Mesenchymal stem cell (in vitro differentiated cells and primary cell): Measurements from ENCODE around the gene FKBP3.
"Not testable (repeated sequence)": the region's sequence is repeated elsewhere in the genome, so short reads cannot be mapped to it uniquely, and the experiment has no call there.

Experiments
- DNase-seq: peaks from one replicate; pipeline ENCODE4 v3.0.0-alpha.2; 2013
- H2AFZ ChIP-seq: one replicate; pipeline ENCODE4 v1.6.1; 2013; ENCODE audit warnings: low read depth, mild to moderate bottlenecking, control low read depth, inconsistent platforms, low read length, moderate library complexity
- H2AK5ac ChIP-seq: 2 replicates; pipeline ENCODE4 v1.6.1; 2013; ENCODE audit warnings: low read length, moderate library complexity, mild to moderate bottlenecking, inconsistent platforms; ENCODE audit not compliant: severe bottlenecking
- H2BK120ac ChIP-seq: one replicate; pipeline ENCODE4 v1.6.1; 2013; ENCODE audit warnings: low read depth, mild to moderate bottlenecking, inconsistent platforms, low read length, moderate library complexity
- H2BK12ac ChIP-seq, 2 experiments: one replicate each; pipeline ENCODE4 v1.6.1; 2013; ENCODE audit warnings: inconsistent platforms in 2 of 2, low read length in 2 of 2, mild to moderate bottlenecking in 2 of 2, moderate library complexity in 2 of 2, control low read depth in 1 of 2
- H2BK15ac ChIP-seq: one replicate; pipeline ENCODE4 v1.6.1; 2013; ENCODE audit warnings: mild to moderate bottlenecking, low read depth, inconsistent platforms; ENCODE audit not compliant: poor library complexity, severe bottlenecking
- H2BK5ac ChIP-seq: 2 replicates; pipeline ENCODE4 v1.6.1; 2013; ENCODE audit warnings: low read depth, mild to moderate bottlenecking, low read length, control low read depth, inconsistent platforms; ENCODE audit not compliant: poor library complexity, severe bottlenecking
- H3K14ac ChIP-seq, 2 experiments: one replicate each; pipeline ENCODE4 v1.6.1; 2013; ENCODE audit warnings: inconsistent platforms in 2 of 2, low read length in 2 of 2, control low read depth in 1 of 2, mild to moderate bottlenecking in 1 of 2, moderate library complexity in 1 of 2
- H3K18ac ChIP-seq, 2 experiments: one replicate each; pipeline ENCODE4 v1.6.1; 2013; ENCODE audit warnings: inconsistent platforms in 2 of 2, low read length in 2 of 2, control low read depth in 1 of 2, low read depth in 1 of 2, mild to moderate bottlenecking in 1 of 2
- H3K23ac ChIP-seq, 2 experiments: one replicate each; pipeline ENCODE4 v1.6.1; 2013; ENCODE audit warnings: inconsistent platforms in 2 of 2, low read length in 2 of 2, mild to moderate bottlenecking in 2 of 2, moderate library complexity in 2 of 2, control low read depth in 1 of 2
- H3K27ac ChIP-seq: 2 replicates; pipeline ENCODE4 v1.5.1; 2013; ENCODE audit warnings: mild to moderate bottlenecking, moderate library complexity, low read length, control low read depth, inconsistent platforms; ENCODE audit not compliant: poor library complexity, severe bottlenecking
- H3K27me3 ChIP-seq, 2 experiments: 2 replicates each; pipeline versions ENCODE4 v1.6.1 to v1.7.0; 2013; ENCODE audit warnings: low read length in 2 of 2, mild to moderate bottlenecking in 2 of 2, moderate library complexity in 2 of 2, control low read depth in 1 of 2, inconsistent platforms in 1 of 2; ENCODE audit not compliant: control insufficient read depth in 1 of 2, insufficient read depth in 1 of 2
- H3K36me3 ChIP-seq, 2 experiments: 2 replicates each; pipeline versions ENCODE4 v1.6.1 to v1.7.0; 2013; ENCODE audit warnings: low read length in 2 of 2, control low read depth in 1 of 2, inconsistent platforms in 1 of 2, low read depth in 1 of 2, mild to moderate bottlenecking in 1 of 2; ENCODE audit not compliant: insufficient read depth in 2 of 2, control insufficient read depth in 1 of 2
- H3K4ac ChIP-seq, 2 experiments: one replicate each; pipeline ENCODE4 v1.6.1; 2013; ENCODE audit warnings: inconsistent platforms in 2 of 2, low read length in 2 of 2, mild to moderate bottlenecking in 2 of 2, moderate library complexity in 2 of 2, control low read depth in 1 of 2, low read depth in 1 of 2
- H3K4me1 ChIP-seq: 2 replicates; pipeline ENCODE4 v1.6.1; 2013; ENCODE audit warnings: low read depth, low read length, control low read depth; ENCODE audit not compliant: control insufficient read depth, insufficient read depth
- H3K4me2 ChIP-seq: 2 replicates; pipeline ENCODE4 v1.6.1; 2013; ENCODE audit warnings: low read length, mild to moderate bottlenecking, inconsistent platforms; ENCODE audit not compliant: poor library complexity, severe bottlenecking
- H3K4me3 ChIP-seq, 2 experiments: 2 replicates each; pipeline versions ENCODE4 v1.5.1 to v1.7.0; 2013; ENCODE audit warnings: low read length in 2 of 2, mild to moderate bottlenecking in 2 of 2, control low read depth in 1 of 2, low read depth in 1 of 2; ENCODE audit not compliant: insufficient read depth in 1 of 2
- H3K79me1 ChIP-seq: replicated peaks from 2 replicates; pipeline ENCODE4 v1.6.1; 2013; ENCODE audit warnings: mild to moderate bottlenecking, control low read depth, low read length, inconsistent platforms; ENCODE audit not compliant: poor library complexity, severe bottlenecking
- H3K9ac ChIP-seq: 2 replicates; pipeline ENCODE4 v1.7.0; 2013; ENCODE audit warnings: mild to moderate bottlenecking, low read length, moderate library complexity
- H3K9me3 ChIP-seq: 2 replicates; pipeline ENCODE4 v1.7.0; 2013; ENCODE audit warnings: mild to moderate bottlenecking, low read length; ENCODE audit not compliant: control insufficient read depth
- H4K8ac ChIP-seq: one replicate; pipeline ENCODE4 v1.6.1; 2013; ENCODE audit warnings: inconsistent platforms, mild to moderate bottlenecking, low read length, moderate library complexity
- H4K91ac ChIP-seq: one replicate; pipeline ENCODE4 v1.6.1; 2013; ENCODE audit warnings: mild to moderate bottlenecking, low read length, inconsistent platforms
- WGBS: methylation state at CpG from one replicate; pipeline ENCODE4 v1.1.7; 2013; ENCODE audit warnings: mixed read lengths; 5-methylcytosine and 5-hydroxymethylcytosine counted together

Gene FKBP3

DNA sequence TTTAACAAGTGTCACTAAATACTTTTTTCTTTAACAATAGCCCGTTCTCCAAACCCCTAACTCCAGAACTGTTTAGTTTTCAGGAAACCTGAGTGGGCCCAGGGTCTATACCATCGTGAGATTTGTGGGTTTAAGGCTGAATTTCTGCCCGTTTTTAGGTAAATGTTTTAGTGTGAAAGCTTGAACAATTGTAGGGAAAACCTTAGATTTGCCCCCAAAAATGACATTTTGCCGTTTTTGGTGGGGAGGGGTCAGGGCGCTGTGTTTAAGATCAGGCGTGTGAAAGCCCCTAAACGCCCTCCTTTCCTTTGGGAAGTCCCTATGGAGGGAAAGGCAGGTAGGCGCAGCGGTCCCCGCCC lies 50.7 kb downstream of the FKBP3 start:
- peak overlapping the region; percentile 69 to 91 for H3K4me3 ChIP-seq
- no peak overlapping the region for H2BK12ac ChIP-seq
- peak overlapping the region in 1 of 2 experiments; percentile 16 for H3K18ac ChIP-seq
- H3K14ac ChIP-seq = no peak overlapping the region
- 5% methylated on average over 6 of the region's 10 CpGs for WGBS
- H2AK5ac ChIP-seq = no peak overlapping the region
- no peak overlapping the region for H3K27ac ChIP-seq
- H3K79me1 ChIP-seq = no peaks in the 10 kb centered on the region
- H4K8ac ChIP-seq = peak overlapping the region; percentile 1
- H2BK15ac ChIP-seq = no peak overlapping the region
- H3K23ac ChIP-seq = no peak overlapping the region
- peak overlapping the region; percentile 87 for H3K9ac ChIP-seq
- H3K9me3 ChIP-seq = no peaks in the 10 kb centered on the region
- peaks cover 5% of the 10 kb centered on the region for H3K4me1 ChIP-seq
- H3K4me2 ChIP-seq = peak overlapping the region; percentile 82
- H4K91ac ChIP-seq = no peak overlapping the region
- no peak overlapping the region for H2BK5ac ChIP-seq
- H3K27me3 ChIP-seq = no peaks in the 10 kb centered on the region
- H2AFZ ChIP-seq = peak overlapping the region; percentile 58
- H2BK120ac ChIP-seq = no peak overlapping the region
- DNase-seq = no peak
- H3K4ac ChIP-seq = peak overlapping the region in 1 of 2 experiments; percentile 63
- H3K36me3 ChIP-seq = no peaks in the 10 kb centered on the region

DNA sequence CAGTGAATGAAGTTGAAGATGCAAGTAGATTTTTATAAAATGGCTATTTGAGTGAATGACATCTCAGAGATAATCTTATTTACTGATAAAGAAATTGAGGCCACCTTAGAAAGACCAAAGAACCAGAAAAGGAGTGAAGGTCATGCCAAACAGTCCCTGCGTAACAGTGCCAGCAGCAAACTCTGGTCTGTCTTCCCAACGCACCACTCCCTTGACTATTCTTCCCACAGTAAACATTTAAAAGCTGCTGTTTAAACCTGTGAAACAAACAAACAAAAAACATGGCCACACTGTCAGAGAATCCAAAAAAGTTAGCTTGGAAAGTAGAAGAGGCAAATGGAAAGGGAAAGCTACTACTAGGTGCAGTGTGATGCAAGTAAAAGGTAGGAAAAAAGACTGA lies 51.9 kb downstream of the FKBP3 start:
- H3K27me3 ChIP-seq = no peaks in the 10 kb centered on the region
- no peak overlapping the region for H3K27ac ChIP-seq
- H3K9me3 ChIP-seq = no peaks in the 10 kb centered on the region
- no peaks in the 10 kb centered on the region for H3K79me1 ChIP-seq
- H4K91ac ChIP-seq = no peak overlapping the region
- H4K8ac ChIP-seq = no peak overlapping the region
- 100% methylated on average over 1 of the region's 2 CpGs for WGBS
- H2AFZ ChIP-seq = no peak overlapping the region
- no peak overlapping the region for H3K4me3 ChIP-seq
- no peak overlapping the region for H3K18ac ChIP-seq
- no peak overlapping the region for H3K4ac ChIP-seq
- H2AK5ac ChIP-seq = no peak overlapping the region
- peaks cover 5% of the 10 kb centered on the region for H3K4me1 ChIP-seq
- no peak for DNase-seq
- H2BK15ac ChIP-seq = no peak overlapping the region
- H3K23ac ChIP-seq = no peak overlapping the region
- H3K9ac ChIP-seq = no peak overlapping the region
- H2BK12ac ChIP-seq = no peak overlapping the region
- no peak overlapping the region for H2BK5ac ChIP-seq
- no peaks in the 10 kb centered on the region for H3K36me3 ChIP-seq
- H3K14ac ChIP-seq = no peak overlapping the region
- no peak overlapping the region for H2BK120ac ChIP-seq
- H3K4me2 ChIP-seq = no peak overlapping the region

DNA sequence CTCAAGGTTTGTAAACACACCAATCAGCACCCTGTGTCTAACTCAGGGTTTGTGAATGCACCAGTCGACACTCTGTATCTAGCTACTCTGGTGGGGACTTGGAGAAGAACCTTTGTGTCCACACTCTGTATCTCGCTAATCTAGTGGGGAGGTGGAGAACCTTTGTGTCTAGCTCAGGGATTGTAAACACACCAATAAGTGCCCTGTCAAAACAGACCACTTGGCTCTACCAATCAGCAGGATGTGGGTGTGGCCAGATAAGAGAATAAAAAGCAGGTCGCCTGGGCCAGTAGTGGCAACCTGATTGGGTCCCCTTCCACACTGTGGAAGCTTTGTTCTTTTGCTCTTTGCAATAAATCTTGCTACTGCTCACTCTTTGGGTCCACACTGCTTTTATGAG lies 53.2 kb downstream of the FKBP3 start:
- H3K27ac ChIP-seq, H2AFZ ChIP-seq, H3K4ac ChIP-seq, H3K14ac ChIP-seq, H2BK12ac ChIP-seq, H3K23ac ChIP-seq, H2AK5ac ChIP-seq, H2BK120ac ChIP-seq, H2BK5ac ChIP-seq, H3K4me3 ChIP-seq, H3K18ac ChIP-seq, H4K91ac ChIP-seq, H2BK15ac ChIP-seq, H3K27me3 ChIP-seq, H4K8ac ChIP-seq, H3K4me1 ChIP-seq, DNase-seq, H3K4me2 ChIP-seq, H3K9ac ChIP-seq, H3K9me3 ChIP-seq, H3K36me3 ChIP-seq, H3K79me1 ChIP-seq: not testable (repeated sequence)
- WGBS = 99% methylated on average over 3 of the region's 3 CpGs

DNA sequence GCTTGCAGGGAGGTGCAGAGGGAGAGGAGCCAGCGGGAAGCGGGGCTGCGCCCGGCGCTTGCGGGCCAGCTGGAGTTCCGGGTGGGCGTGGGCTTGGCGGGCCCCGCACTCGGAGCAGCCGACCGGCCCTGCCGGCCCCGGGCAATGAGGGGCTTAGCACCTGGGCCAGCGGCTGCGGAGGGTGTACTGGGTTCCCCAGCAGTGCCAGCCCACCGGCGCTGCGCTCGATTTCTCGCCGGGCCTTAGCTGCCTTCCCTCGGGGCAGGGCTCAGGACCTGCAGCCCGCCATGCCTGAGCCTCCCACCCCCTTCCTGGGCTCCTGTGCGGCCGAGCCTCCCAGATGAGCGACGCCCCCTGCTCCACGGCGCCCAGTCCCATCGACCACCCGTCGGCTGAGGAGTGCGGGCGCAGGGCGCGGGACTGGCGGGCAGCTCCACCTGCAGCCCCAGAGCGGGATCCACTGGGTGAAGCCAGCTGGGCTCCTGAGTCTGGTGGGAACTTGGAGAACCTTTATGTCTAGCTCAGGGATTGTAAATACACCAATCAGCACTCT lies 53.8 kb downstream of the FKBP3 start:
- H2BK120ac ChIP-seq, DNase-seq, H3K27ac ChIP-seq, H3K4me1 ChIP-seq, H3K14ac ChIP-seq, H3K4me3 ChIP-seq, H3K23ac ChIP-seq, H2BK12ac ChIP-seq, H4K8ac ChIP-seq, H2AFZ ChIP-seq, H2BK15ac ChIP-seq, H3K9ac ChIP-seq, H3K27me3 ChIP-seq, H3K79me1 ChIP-seq, H2BK5ac ChIP-seq, H3K9me3 ChIP-seq, H3K18ac ChIP-seq, H3K4me2 ChIP-seq, H4K91ac ChIP-seq, H3K36me3 ChIP-seq, H3K4ac ChIP-seq, H2AK5ac ChIP-seq: not testable (repeated sequence)
- 97% methylated on average over 32 of the region's 40 CpGs for WGBS
